AG09309 (cell line): ENCODE results near the gene ZNF480.
"Not testable (repeated sequence)": the region's sequence is repeated elsewhere in the genome, so short reads cannot be mapped to it uniquely, and the experiment has no call there.

Experiments
- DNase-seq: peaks from one replicate; pipeline ENCODE4 v3.0.0-alpha.2; 2010; ENCODE audit warnings: low read depth
- H3K4me3 ChIP-seq: 2 replicates; pipeline ENCODE4 v1.5.1; 2011; ENCODE audit warnings: mild to moderate bottlenecking, low read depth, low read length, moderate library complexity; ENCODE audit not compliant: control insufficient read depth
- TF ChIP-seq, protein P1 (sequence below): IDR thresholded peaks from 2 replicates; pipeline ENCODE4 v1.5.1; 2011; ENCODE audit warnings: mild to moderate bottlenecking, low read depth, low read length, inconsistent platforms; ENCODE audit not compliant: insufficient read depth, control insufficient read depth; ENCODE audit errors: missing control alignments

Gene ZNF480

DNA sequence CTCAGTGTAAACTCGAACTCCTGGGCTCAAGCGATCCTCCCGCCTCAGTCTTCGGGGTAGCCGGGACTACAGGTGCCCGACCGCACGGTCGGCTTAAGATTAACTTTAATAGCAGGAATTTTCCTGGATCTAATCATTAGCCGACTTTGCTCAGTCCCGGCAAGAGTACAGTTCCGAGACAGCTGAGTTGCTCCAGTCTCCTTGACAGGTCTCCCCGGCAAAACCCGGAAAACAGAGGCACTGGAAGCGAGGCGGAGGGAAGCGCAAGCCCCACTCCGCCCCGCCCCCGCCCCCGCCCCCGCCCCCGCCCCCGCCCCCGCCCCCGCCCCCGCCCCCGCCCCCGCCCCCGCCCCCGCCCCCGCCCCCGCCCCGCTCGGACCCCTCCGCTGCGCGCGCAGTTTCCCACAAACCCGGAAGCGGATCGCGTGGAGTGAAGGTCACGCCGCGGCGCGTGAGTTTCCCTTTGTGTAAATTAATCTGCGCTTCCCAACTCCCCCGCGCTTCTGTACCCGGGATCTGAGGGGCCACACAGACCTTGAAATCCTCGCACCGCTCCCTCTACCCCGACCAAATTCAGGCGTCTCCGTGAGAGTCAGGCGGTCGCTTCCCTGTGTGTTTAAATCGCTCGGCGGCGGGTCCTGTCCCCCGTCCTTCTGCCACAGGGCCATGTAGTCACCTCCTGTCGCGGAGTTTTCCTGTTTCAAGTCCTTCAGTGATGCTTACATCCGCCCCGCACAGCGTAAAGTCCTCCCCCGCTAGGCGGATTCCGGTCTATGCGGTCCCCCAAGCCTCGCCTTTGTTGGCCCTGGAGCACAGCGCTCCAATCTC, at the start of gene ZNF480:
Gene ZNF480 (plus strand): TSS at position 397 of the 828 bp plus-strand sequence. CDS start 3,244 bp downstream, outside the sequence.
- peak within 1 kb of the TSS; percentile 87 for H3K4me3 ChIP-seq
- peak; percentile 13 for DNase-seq
- TF ChIP-seq, protein P1, sequence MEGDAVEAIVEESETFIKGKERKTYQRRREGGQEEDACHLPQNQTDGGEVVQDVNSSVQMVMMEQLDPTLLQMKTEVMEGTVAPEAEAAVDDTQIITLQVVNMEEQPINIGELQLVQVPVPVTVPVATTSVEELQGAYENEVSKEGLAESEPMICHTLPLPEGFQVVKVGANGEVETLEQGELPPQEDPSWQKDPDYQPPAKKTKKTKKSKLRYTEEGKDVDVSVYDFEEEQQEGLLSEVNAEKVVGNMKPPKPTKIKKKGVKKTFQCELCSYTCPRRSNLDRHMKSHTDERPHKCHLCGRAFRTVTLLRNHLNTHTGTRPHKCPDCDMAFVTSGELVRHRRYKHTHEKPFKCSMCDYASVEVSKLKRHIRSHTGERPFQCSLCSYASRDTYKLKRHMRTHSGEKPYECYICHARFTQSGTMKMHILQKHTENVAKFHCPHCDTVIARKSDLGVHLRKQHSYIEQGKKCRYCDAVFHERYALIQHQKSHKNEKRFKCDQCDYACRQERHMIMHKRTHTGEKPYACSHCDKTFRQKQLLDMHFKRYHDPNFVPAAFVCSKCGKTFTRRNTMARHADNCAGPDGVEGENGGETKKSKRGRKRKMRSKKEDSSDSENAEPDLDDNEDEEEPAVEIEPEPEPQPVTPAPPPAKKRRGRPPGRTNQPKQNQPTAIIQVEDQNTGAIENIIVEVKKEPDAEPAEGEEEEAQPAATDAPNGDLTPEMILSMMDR = peak; percentile 34

DNA sequence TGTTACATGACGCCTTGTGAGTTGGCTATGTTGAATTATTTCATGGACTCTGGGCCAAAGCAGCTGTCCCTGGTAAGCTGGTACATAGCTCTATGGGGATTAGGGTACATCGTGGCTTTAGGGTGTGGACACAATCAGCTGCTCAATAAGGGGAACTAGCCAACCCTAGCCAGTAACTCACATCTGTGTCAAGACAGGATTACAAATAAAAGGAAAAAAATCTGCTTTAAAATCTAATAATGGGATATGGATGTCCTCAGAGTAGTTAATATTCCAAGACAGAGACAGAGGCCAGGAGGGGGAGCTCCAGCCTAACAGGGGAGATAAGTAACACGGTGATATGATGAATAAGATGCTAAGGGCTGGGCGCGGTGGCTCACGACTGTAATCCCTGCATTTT, 48.7 kb upstream of the ZNF480 start:
- no peak overlapping the region for H3K4me3 ChIP-seq
- DNase-seq = peak; percentile 13
- TF ChIP-seq, protein P1 = peak; percentile 73

- no peak for DNase-seq
- H3K4me3 ChIP-seq = no peak overlapping the region
- TF ChIP-seq, protein P1 = no peak
These were observed 38.5 kb upstream of the ZNF480 start for GRCh38 chr19:52258426-52258825.

DNA sequence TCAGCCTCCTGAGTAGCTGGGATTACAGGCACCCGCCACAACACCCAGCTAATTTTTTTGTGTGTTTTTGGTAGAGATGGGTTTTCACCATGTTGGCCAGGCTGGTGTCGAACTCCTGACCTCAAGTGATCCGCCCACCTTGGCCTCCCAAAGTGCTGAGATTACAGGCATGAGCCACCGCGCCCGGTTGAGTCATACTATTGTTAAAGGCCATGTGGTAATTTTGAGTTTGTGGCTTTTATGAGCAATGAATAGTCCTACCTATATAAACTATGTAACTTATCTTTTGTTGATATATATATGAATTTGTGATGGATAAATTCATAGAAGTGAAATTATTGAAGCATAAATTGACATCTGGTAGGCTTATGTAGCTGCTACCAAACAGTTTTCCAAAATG, 31.4 kb upstream of the ZNF480 start:
- DNase-seq, H3K4me3 ChIP-seq: not testable (repeated sequence)

DNA sequence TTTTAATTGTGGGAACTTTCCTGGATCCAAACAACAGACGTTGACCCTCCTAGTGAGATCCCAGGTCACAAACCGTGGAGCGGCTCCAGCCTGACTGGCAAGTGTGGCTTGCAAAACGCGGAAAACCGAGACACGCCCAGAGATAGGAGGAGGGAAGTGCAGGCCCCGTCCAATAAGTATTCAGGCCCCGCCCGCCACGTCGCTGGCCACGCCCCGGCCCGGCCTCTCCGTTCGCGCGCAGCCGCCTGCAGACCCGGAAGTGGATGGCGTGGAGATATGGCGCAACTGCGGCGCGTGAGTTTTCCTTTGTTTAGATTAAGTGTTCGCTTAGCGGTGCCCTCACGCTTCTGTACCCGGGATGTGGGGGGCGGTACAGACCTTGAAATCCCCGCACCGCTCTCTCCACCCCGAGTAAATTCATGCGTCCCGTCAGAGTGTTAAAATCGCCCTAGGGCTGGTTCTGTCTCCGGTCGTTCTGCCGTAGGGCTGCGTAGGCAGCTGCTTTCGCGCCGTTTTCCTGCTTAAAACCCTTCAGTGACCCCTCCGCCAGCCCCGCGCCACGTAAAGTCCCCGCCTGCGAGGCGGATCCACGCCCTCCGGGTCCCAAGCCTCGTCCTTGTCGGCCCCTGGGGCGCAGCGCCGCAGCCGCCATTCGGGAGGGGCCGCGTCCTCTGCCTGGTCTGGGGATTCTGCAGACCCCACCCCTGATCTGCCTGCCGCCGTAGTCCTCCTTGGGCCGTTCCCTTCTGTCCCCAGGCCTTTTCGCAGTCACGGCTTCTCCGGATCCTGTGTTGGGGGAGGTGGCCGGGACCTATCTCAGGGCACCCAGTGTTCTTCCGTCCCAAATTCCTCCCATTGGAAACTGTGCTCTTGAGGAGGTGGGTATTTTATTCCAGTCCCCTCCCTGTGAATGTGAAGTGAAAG, 27.4 kb upstream of the ZNF480 start, which contains the start of gene ZNF766:
Gene ZNF766 (plus strand): TSS at position 250 of the 924 bp plus-strand sequence. CDS start 27 bp downstream, at position 277.
- peak within 1 kb of the TSS; percentile 60 for H3K4me3 ChIP-seq
- TF ChIP-seq, protein P1 = no peak
- DNase-seq = peak; percentile 71

- H3K4me3 ChIP-seq = peak overlapping the region; percentile 60
- DNase-seq = no peak
- TF ChIP-seq, protein P1 = no peak
These were observed 26.6 kb upstream of the ZNF480 start for GRCh38 chr19:52270266-52270885.
